ENCODE measurements around the gene AGBL4.

The AGBL4 gene

GRCh38 chr1:48869116-48869893, 1154.4 kb downstream of the AGBL4 start:
- TF ChIP-seq ZNF565 (CRISPR knock-in tag; conservative IDR thresholded peaks at IDR 0.05; ENCODE audit: low read depth) (no peak), SNAI2 (CRISPR knock-in tag; IDR thresholded peaks at IDR 0.05) (no peak), ZNF70 (CRISPR knock-in tag; IDR thresholded peaks at IDR 0.05) (no peak), RARB (CRISPR knock-in tag; IDR thresholded peaks at IDR 0.05) (no peak), PATZ1 (CRISPR knock-in tag; IDR thresholded peaks at IDR 0.05; ENCODE audit: borderline replicate concordance) (no peak), CREB5 (CRISPR knock-in tag; IDR thresholded peaks at IDR 0.05; ENCODE audit: low read depth) (no peak), TOX (CRISPR knock-in tag; IDR thresholded peaks at IDR 0.05; ENCODE audit: borderline replicate concordance) (no peak), POU6F1 (CRISPR knock-in tag; IDR thresholded peaks at IDR 0.05; ENCODE audit: borderline replicate concordance, low read depth) (no peak), GLIS3 (CRISPR knock-in tag; IDR thresholded peaks at IDR 0.05) (no peak), ZFP3 (CRISPR knock-in tag; IDR thresholded peaks at IDR 0.05) (no peak), CSRNP3 (CRISPR knock-in tag; IDR thresholded peaks at IDR 0.05) (no peak), ZFP30 (CRISPR knock-in tag; IDR thresholded peaks at IDR 0.05) (no peak), TCF4 (CRISPR knock-in tag; IDR thresholded peaks at IDR 0.05; ENCODE audit: borderline replicate concordance) (no peak), ARNTL (CRISPR knock-in tag; IDR thresholded peaks at IDR 0.05; ENCODE audit: borderline replicate concordance, low read depth) (no peak), PPARA (CRISPR knock-in tag; IDR thresholded peaks at IDR 0.05; ENCODE audit: borderline replicate concordance) (no peak), BACH2 (CRISPR knock-in tag; IDR thresholded peaks at IDR 0.05; ENCODE audit: borderline replicate concordance) (no peak), CSDC2 (CRISPR knock-in tag; IDR thresholded peaks at IDR 0.05) (no peak)

GRCh38 chr1:48864913-48865312, 1158.8 kb downstream of the AGBL4 start:
- TF ChIP-seq OSR1 (CRISPR knock-in tag; IDR thresholded peaks at IDR 0.05) (no peak), ZNF565 (CRISPR knock-in tag; conservative IDR thresholded peaks at IDR 0.05; ENCODE audit: low read depth) (no peak), GLIS3 (CRISPR knock-in tag; IDR thresholded peaks at IDR 0.05) (no peak), PATZ1 (CRISPR knock-in tag; IDR thresholded peaks at IDR 0.05; ENCODE audit: borderline replicate concordance) (no peak), PPARA (CRISPR knock-in tag; IDR thresholded peaks at IDR 0.05; ENCODE audit: borderline replicate concordance) (no peak), ZFP3 (CRISPR knock-in tag; IDR thresholded peaks at IDR 0.05) (no peak), ZC3H10 (CRISPR knock-in tag; IDR thresholded peaks at IDR 0.05) (no peak), ESRRG (CRISPR knock-in tag; IDR thresholded peaks at IDR 0.05) (no peak), CSRNP3 (CRISPR knock-in tag; IDR thresholded peaks at IDR 0.05) (no peak), ZNF8 (CRISPR knock-in tag; IDR thresholded peaks at IDR 0.05) (no peak), TCF4 (CRISPR knock-in tag; IDR thresholded peaks at IDR 0.05; ENCODE audit: borderline replicate concordance) (no peak), BACH2 (CRISPR knock-in tag; IDR thresholded peaks at IDR 0.05; ENCODE audit: borderline replicate concordance) (no peak), TOX (CRISPR knock-in tag; IDR thresholded peaks at IDR 0.05; ENCODE audit: borderline replicate concordance) (no peak), TSHZ2 (CRISPR knock-in tag; IDR thresholded peaks at IDR 0.05) (no peak), CSDC2 (CRISPR knock-in tag; IDR thresholded peaks at IDR 0.05) (no peak)
- no peak for ATAC-seq

More at GRCh38 chr1:48869116-48869893, 1154.4 kb downstream of the AGBL4 start:
- 0 out of 3 replicates have a peak, but pooled peaks have one; percentile 35 for ATAC-seq
